Mucosa of descending colon (tissue), 3 donors: Measurements from ENCODE around the gene ARPC1A. TPM values are rescaled to one million over a fixed set of nuclear protein-coding genes. Genes with fewer than 3 reads are reported as not detected.
A peak's percentile ranks its signal among the peaks of the same experiment; 100 is the strongest.

Experiments
- ATAC-seq: fragments of 200-7000 bp; cut with Tn5 transposase; one replicate; pipeline ENCODE4 v1.9.1; 2020; ENCODE audit warnings: mild to moderate bottlenecking, moderate library complexity
- DNase-seq, 3 donors: peaks; one replicate each; pipeline ENCODE4 v3.0.0-alpha.2; 2020
- H3K36me3 ChIP-seq: fragments of 200-600 bp; one replicate; pipeline ENCODE4 v1.8.0; 2021; ENCODE audit warnings: low read depth, mild to moderate bottlenecking
- H3K4me1 ChIP-seq: fragments of 200-600 bp; one replicate; pipeline ENCODE4 v1.8.0; 2021; ENCODE audit warnings: low read depth, mild to moderate bottlenecking
- H3K4me3 ChIP-seq: fragments of 200-600 bp; one replicate; pipeline ENCODE4 v1.8.0; 2021; ENCODE audit warnings: mild to moderate bottlenecking
- H3K9me3 ChIP-seq: fragments of 200-600 bp; one replicate; pipeline ENCODE4 v1.8.0; 2021; ENCODE audit warnings: mild to moderate bottlenecking
- intact Hi-C, 2 donors: fragments of 100-400 bp; cut with DNase I in 1 of 2; cut with micrococcal nuclease in 1 of 2; formaldehyde crosslinking; loops; one replicate each; pipeline versions ENCODE4 v1.11.0 to v1.11.1; 2022; cut with DNase I, micrococcal nuclease
- total RNA-seq, 3 donors: library from RNA; stranded (reverse); fragmentation: NEBNext Ultra II Directional in 2 of 3; extraction: Animal tissue kit (Norgen Biotek cat#: 25700) in 2 of 3; gene quantifications; one replicate each; pipeline versions ENCODE4 v1.2.1 to v1.2.4, GENCODE V29; 2021 to 2023
- TF ChIP-seq, protein P1 (sequence below): fragments of 200-600 bp; IDR thresholded peaks from one replicate; pipeline ENCODE4 v1.8.0; 2022; ENCODE audit warnings: antibody characterized with exemption, mild to moderate bottlenecking
- donor health status: DM: no; HTN: no; CAD: no; lungs with moderate emphysema.
- donor health status: DM: no; HTN: no; CAD: no.
- donor health status: DM: no; HTN: yes; CAD: no.

The ARPC1A gene
- total RNA-seq, 3 donors from 2014 or later = 142 to 158 (median 157) TPM

DNA sequence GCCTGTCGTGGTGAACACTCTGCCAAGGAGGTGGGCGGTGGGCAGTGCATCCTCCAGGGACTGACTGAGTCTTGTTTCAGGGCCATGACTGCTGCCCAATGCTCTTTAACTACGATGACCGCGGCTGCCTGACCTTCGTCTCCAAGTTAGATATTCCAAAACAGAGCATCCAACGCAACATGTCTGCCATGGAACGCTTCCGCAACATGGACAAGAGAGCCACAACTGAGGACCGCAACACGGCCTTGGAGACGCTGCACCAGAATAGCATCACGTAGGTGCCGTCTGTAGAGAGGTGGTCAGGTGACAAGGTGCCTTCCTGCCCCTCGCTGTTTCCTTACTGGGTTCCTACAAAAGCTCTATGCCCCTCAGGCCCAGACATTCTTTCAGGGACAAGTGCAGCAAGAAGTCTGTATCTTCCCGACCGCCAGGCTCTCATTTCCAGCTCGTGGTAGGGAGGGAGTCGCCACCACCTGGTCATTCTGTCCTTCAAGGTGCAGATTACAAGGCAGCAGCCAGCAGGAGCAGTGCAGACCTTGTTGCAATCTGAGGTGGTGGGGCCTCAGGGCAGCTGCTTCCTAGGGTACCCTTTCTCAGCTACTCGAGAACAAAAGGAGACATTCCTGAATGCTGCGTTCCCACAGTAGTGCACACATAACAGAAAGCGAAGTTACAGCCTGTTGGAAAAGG, 33.9 kb downstream of the ARPC1A start:
- intact Hi-C loops = loop anchor here (5.0 kb wide), 1 partner anchor 58 kb away; no protein-coding TSS in a partner anchor
- H3K4me3 ChIP-seq = no peak overlapping the region
- H3K9me3 ChIP-seq = no peaks in the 10 kb centered on the region
- TF ChIP-seq, protein P1, sequence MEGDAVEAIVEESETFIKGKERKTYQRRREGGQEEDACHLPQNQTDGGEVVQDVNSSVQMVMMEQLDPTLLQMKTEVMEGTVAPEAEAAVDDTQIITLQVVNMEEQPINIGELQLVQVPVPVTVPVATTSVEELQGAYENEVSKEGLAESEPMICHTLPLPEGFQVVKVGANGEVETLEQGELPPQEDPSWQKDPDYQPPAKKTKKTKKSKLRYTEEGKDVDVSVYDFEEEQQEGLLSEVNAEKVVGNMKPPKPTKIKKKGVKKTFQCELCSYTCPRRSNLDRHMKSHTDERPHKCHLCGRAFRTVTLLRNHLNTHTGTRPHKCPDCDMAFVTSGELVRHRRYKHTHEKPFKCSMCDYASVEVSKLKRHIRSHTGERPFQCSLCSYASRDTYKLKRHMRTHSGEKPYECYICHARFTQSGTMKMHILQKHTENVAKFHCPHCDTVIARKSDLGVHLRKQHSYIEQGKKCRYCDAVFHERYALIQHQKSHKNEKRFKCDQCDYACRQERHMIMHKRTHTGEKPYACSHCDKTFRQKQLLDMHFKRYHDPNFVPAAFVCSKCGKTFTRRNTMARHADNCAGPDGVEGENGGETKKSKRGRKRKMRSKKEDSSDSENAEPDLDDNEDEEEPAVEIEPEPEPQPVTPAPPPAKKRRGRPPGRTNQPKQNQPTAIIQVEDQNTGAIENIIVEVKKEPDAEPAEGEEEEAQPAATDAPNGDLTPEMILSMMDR = no peak
- peaks cover 22% of the 10 kb centered on the region for H3K36me3 ChIP-seq
- no peak for ATAC-seq
- no peak for DNase-seq
- no peaks in the 10 kb centered on the region for H3K4me1 ChIP-seq

- no peaks in the 10 kb centered on the region for H3K9me3 ChIP-seq
- TF ChIP-seq, protein P1 = no peak
- H3K4me3 ChIP-seq = no peak overlapping the region
- no peaks in the 10 kb centered on the region for H3K4me1 ChIP-seq
- no peak for DNase-seq
- no peak for ATAC-seq
- intact Hi-C loops = loop anchor here (5.0 kb wide), 1 partner anchor 54 kb away; no protein-coding TSS in a partner anchor
- peaks cover 15% of the 10 kb centered on the region for H3K36me3 ChIP-seq
Observed at GRCh38 chr7:99362801-99363200, 37.1 kb downstream of the ARPC1A start.

DNA sequence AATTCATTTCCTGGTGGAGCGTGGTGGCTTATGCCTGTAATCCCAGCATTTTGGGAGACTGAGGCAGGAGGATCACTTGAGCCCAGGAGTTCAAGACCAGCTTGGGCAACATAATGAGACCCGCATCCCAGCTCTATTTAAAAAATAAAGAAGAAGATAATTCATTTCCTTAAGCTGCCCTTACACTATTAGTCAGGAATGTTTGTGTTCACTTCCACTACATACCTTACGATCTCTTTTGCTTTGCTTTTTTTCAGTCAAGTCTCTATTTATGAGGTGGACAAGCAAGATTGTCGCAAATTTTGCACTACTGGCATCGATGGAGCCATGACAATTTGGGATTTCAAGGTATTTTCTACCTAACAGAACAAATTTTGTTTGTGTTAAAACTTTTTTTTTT, 37.6 kb downstream of the ARPC1A start:
- Histone ChIP-seq H3K4me3 (no peak overlapping the region), H3K36me3 (peaks cover 13% of the 10 kb centered on the region), H3K4me1 (no peaks in the 10 kb centered on the region), H3K9me3 (no peaks in the 10 kb centered on the region)
- no peak for ATAC-seq
- DNase-seq = no peak
- intact Hi-C loops = loop anchor here (5.0 kb wide), 1 partner anchor 54 kb away; no protein-coding TSS in a partner anchor
- TF ChIP-seq, protein P1 = no peak

DNA sequence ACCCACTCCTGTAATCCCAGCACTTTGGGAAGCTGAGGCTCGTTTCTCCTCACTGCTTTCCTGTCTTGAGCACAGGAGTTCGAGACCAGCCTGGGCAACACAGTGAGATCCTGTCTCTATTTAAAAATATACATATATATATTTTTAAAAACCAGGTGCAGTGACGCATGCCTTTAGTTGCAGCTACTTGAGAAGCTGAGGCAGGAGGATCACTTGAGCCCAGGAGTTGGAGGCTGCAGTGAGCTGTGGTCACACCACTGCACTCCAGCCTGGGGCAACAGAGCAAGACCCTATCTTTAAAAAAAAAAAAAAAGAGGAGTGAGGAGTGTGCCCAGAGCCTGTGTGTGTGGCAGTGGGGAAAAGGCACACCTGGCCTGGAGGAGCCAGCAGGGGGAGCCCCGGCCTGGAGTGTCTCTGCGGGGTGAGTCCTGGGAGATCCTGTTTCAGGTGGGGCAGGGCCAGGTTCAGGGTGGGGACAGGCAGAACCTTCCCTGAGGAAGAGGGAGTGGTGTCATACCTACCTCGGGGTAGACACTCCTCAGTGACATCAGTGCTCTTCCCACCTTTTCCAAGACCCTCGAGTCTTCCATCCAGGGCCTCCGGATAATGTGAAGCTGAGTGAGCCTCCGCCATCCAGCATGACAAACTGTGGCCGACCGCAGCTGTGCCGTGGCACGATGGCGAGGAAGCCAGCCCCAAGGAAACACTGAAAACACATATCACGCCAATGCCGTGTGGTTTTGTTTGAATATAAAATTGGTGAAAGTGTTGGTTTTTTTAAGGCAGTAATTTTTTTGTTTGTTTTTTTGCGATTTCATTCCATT, 39.8 kb downstream of the ARPC1A start:
- no peaks in the 10 kb centered on the region for H3K9me3 ChIP-seq
- peak; percentile 81 to 89 (median 87) for DNase-seq
- intact Hi-C loops = no loop called here
- no peak overlapping the region for H3K4me3 ChIP-seq
- TF ChIP-seq, protein P1 = peak; percentile 60
- peak; percentile 97 for ATAC-seq
- no peaks in the 10 kb centered on the region for H3K4me1 ChIP-seq
- peaks cover 4% of the 10 kb centered on the region for H3K36me3 ChIP-seq

GRCh38 chr7:99366646-99367045, 40.9 kb downstream of the ARPC1A start:
- TF ChIP-seq, protein P1 = no peak

More at GRCh38 chr7:99366646-99367045, 40.9 kb downstream of the ARPC1A start:
- Histone ChIP-seq H3K4me3 (no peak overlapping the region), H3K9me3 (no peaks in the 10 kb centered on the region), H3K36me3 (peaks cover 4% of the 10 kb centered on the region), H3K4me1 (no peaks in the 10 kb centered on the region)
- intact Hi-C loops = no loop called here
- DNase-seq (no peak), ATAC-seq (no peak)
